Gastrocnemius medialis (tissue), 4 donors: Measurements from ENCODE around the gene GAB2. TPM values are rescaled to one million over a fixed set of nuclear protein-coding genes. Genes with fewer than 3 reads are reported as not detected.

Experiments used
- ATAC-seq, 2 donors: fragments of 150-250 bp; one replicate each; pipeline ENCODE4 v1.9.1; 2016
- DNase-seq, 2 donors: peaks; one replicate each; pipeline ENCODE4 v3.0.0-alpha.2; 2019
- H3K27ac ChIP-seq, 4 donors: fragments of 200-600 bp; sonication (generic); 1 replicate in 1 of 4; 2 replicates in 3 of 4; pipeline ENCODE4 v1.5.1; 2016 to 2018; ENCODE audit warnings: mild to moderate bottlenecking in 2 of 4, moderate library complexity in 1 of 4
- H3K27me3 ChIP-seq, 3 donors: fragments of 200-600 bp; sonication (generic) in 2 of 3; 1 replicate in 1 of 3; 2 replicates in 2 of 3; pipeline versions ENCODE4 v1.5.1 to v1.6.0; 2016 to 2019; ENCODE audit warnings: mild to moderate bottlenecking in 1 of 3, moderate library complexity in 1 of 3
- H3K36me3 ChIP-seq, 2 donors: fragments of 200-600 bp; sonication (generic) in 1 of 2; one replicate each; pipeline ENCODE4 v1.5.1; 2017 to 2018
- H3K4me1 ChIP-seq, 2 donors: fragments of 200-600 bp; sonication (generic) in 1 of 2; one replicate each; pipeline ENCODE4 v1.5.1; 2016 to 2017; ENCODE audit warnings: mild to moderate bottlenecking in 2 of 2
- H3K4me3 ChIP-seq, 4 donors: fragments of 200-600 bp; sonication (generic) in 3 of 4; 1 replicate in 1 of 4; 2 replicates in 3 of 4; pipeline ENCODE4 v1.5.1; 2016 to 2019; ENCODE audit warnings: mild to moderate bottlenecking in 2 of 4
- H3K9me3 ChIP-seq, 3 donors: fragments of 200-600 bp; sonication (generic) in 2 of 3; 1 replicate in 1 of 3; 2 replicates in 2 of 3; pipeline ENCODE4 v1.5.1; 2016 to 2019
- POLR2A ChIP-seq, 2 donors: fragments of 450-650 bp; IDR thresholded peaks; one replicate each; pipeline ENCODE4 v1.6.1; 2017; ENCODE audit warnings: antibody characterized with exemption in 2 of 2, mild to moderate bottlenecking in 2 of 2, moderate library complexity in 2 of 2
- in situ Hi-C, 4 donors: fragments of 200-750 bp; cut with MboI; loops; one replicate each; pipeline versions ENCODE4 v1.15.0 to v1.8.0; 2017; ENCODE audit warnings: low sequenced_read_pairs in 4 of 4
- intact Hi-C: fragments of 100-400 bp; cut with DNase I; formaldehyde crosslinking; loops from one replicate; pipeline ENCODE4 v1.15.1; 2023; ENCODE audit warnings: low total_unique reads
- total RNA-seq, 4 donors: library from RNA; depleted of rRNA; stranded (reverse); fragments of >200 nt; gene quantifications; one replicate each; pipeline versions ENCODE4 v1.1.0 to v1.2.3, GENCODE V29; 2016
- TF ChIP-seq, protein P1 (sequence below), 5 experiments: fragments of 450-650 bp in 3 of 5; fragments of 200-600 bp in 2 of 5; sonication (generic) in 2 of 5; IDR thresholded peaks in 4 of 5; conservative IDR thresholded peaks in 1 of 5; 1 replicate in 4 of 5; 2 replicates in 1 of 5; pipeline ENCODE4 v1.5.1; 2016 to 2019; ENCODE audit warnings: antibody characterized with exemption in 5 of 5, mild to moderate bottlenecking in 3 of 5, moderate library complexity in 3 of 5

The GAB2 gene
- total RNA-seq, 4 donors from 2014 or later: 4.9 to 68.0 (median 25.8) TPM

DNA sequence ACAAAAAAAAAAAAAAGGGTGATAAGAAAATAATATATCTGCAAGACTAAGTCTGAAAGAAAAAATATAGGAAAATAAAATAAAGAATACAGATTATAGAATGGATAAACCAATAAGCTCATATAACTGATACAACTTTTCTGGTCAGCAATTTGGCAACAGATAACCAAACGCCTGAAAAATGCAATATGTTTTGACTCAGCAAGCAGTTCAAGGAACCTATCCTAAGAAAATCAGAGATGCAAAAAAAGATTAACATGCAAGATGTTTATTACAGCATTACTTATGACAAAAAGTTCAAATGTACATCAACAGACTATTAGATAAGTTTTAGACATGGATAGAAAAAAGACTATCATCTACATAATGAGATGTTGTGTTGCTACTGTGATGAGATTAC is 27.1 kb upstream of the GAB2 start:
- TF ChIP-seq POLR2A (IDR thresholded peaks at IDR 0.05): no peak
- TF ChIP-seq, protein P1, sequence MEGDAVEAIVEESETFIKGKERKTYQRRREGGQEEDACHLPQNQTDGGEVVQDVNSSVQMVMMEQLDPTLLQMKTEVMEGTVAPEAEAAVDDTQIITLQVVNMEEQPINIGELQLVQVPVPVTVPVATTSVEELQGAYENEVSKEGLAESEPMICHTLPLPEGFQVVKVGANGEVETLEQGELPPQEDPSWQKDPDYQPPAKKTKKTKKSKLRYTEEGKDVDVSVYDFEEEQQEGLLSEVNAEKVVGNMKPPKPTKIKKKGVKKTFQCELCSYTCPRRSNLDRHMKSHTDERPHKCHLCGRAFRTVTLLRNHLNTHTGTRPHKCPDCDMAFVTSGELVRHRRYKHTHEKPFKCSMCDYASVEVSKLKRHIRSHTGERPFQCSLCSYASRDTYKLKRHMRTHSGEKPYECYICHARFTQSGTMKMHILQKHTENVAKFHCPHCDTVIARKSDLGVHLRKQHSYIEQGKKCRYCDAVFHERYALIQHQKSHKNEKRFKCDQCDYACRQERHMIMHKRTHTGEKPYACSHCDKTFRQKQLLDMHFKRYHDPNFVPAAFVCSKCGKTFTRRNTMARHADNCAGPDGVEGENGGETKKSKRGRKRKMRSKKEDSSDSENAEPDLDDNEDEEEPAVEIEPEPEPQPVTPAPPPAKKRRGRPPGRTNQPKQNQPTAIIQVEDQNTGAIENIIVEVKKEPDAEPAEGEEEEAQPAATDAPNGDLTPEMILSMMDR (IDR thresholded peaks at IDR 0.05 in 4 of 5, conservative IDR thresholded peaks at IDR 0.05 in 1 of 5): no peak
- Histone ChIP-seq H3K36me3 (peaks cover 2 to 8% of the 10 kb centered on the region in 2 donors), H3K27me3 (no peaks in the 10 kb centered on the region), H3K9me3 (no peaks in the 10 kb centered on the region), H3K27ac (no peak overlapping the region), H3K4me3 (no peak overlapping the region), H3K4me1 (no peaks in the 10 kb centered on the region)
- in situ Hi-C loops: no loop called here
- ATAC-seq (no peak), DNase-seq (no peak)
- intact Hi-C loops: no loop called here

DNA sequence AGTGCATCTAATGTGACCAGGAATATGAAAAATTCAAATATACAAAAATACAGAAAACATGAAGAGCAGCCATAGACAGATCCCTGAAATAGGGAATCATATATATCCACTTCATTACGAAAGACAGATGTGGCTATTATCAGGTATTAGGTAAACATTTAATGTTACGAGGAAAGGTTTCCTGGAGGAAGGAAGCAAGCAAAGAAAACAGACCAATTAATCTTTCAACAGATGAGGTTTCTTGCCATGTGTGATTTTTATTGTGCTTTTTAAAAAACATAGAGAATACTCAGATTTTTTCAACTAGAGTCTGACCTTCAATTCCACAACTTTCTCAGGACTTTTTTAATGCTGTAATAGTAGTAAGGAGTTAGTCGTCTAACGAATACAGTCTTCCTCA is 24.3 kb upstream of the GAB2 start:
- TF ChIP-seq POLR2A (IDR thresholded peaks at IDR 0.05): no peak
- TF ChIP-seq, protein P1 (IDR thresholded peaks at IDR 0.05 in 4 of 5, conservative IDR thresholded peaks at IDR 0.05 in 1 of 5): no peak
- in situ Hi-C loops (no loop called here), intact Hi-C loops (no loop called here)
- ATAC-seq: no peak
- Histone ChIP-seq H3K36me3 (peaks cover 2 to 8% of the 10 kb centered on the region in 2 donors), H3K27me3 (no peaks in the 10 kb centered on the region), H3K4me3 (no peak overlapping the region), H3K4me1 (no peaks in the 10 kb centered on the region), H3K9me3 (no peaks in the 10 kb centered on the region), H3K27ac (no peak overlapping the region)
- no peak for DNase-seq

DNA sequence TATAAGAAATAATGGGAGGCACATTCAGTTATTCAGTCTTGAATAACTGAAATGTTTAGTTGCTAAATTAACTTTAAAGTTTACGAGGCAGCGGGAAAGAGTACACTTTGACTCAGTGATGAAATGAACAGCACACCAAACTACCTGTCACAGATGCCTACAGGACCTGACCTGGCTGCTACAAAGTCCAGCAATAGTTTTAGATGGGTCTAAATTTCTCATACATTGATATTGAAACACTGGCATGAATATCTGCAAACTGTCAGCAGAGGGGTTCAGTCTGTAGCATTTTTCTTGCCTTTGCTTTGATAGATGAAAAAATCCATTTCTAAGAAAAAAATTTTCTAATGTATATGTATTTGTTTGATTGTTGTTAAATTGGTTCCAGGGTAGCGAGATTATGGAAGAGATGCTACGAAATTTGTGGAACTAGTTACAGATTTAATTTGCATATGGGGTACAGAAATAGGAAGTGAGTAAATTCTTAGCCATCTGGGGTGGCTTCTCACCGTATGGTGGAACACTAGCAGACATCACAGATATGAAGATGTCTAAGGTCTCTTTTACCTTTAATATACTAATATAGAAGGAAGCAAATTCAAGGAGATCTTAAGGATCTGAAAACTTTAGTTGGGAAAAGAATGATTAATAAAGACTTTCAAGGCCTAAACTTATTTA is 20.8 kb upstream of the GAB2 start:
- DNase-seq: no peak
- no peak for TF ChIP-seq POLR2A (IDR thresholded peaks at IDR 0.05)
- TF ChIP-seq, protein P1 (IDR thresholded peaks at IDR 0.05 in 4 of 5, conservative IDR thresholded peaks at IDR 0.05 in 1 of 5): no peak
- Histone ChIP-seq H3K4me3 (no peak overlapping the region), H3K27me3 (no peaks in the 10 kb centered on the region), H3K4me1 (no peaks in the 10 kb centered on the region), H3K9me3 (no peaks in the 10 kb centered on the region), H3K27ac (no peak overlapping the region), H3K36me3 (peaks cover 2% of the 10 kb centered on the region in 2 donors)
- in situ Hi-C loops: loop anchor here in 2 of 4 donors (10.0 kb wide), 1 partner anchor 214 kb away; no protein-coding TSS in a partner anchor
- no peak for ATAC-seq
- intact Hi-C loops: no loop called here

DNA sequence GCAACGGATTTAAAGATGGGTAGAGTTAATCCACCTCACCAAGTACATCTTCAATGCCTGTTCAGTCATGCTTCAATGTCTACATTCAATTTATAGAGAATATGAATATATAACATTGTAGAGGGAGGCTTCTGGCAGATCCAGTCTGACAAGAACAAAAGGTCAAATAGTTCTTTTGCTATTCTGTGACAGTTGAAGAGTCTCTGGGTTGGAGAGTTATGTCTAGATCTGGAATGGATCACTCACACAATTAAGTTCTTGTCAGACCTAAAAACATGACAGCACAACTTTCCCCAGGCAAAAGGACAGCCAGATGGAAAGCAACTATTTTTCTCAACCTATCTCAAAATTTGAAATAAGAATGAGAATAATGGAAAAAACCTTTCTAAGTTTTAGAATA is 15.3 kb upstream of the GAB2 start:
- Histone ChIP-seq H3K4me3 (no peak overlapping the region), H3K9me3 (no peaks in the 10 kb centered on the region), H3K27me3 (no peaks in the 10 kb centered on the region), H3K4me1 (no peaks in the 10 kb centered on the region), H3K36me3 (no peaks in the 10 kb centered on the region), H3K27ac (no peak overlapping the region)
- no peak for ATAC-seq
- in situ Hi-C loops: loop anchor here in 2 of 4 donors (10.0 kb wide), 1 partner anchor 208 kb away; no protein-coding TSS in a partner anchor
- intact Hi-C loops: no loop called here
- no peak for TF ChIP-seq POLR2A (IDR thresholded peaks at IDR 0.05)
- TF ChIP-seq, protein P1 (IDR thresholded peaks at IDR 0.05 in 4 of 5, conservative IDR thresholded peaks at IDR 0.05 in 1 of 5): no peak
- DNase-seq: no peak
